ENCODE measurements around the gene ZNF318. TPM values are rescaled to one million over a fixed set of nuclear protein-coding genes. Genes with fewer than 3 reads are reported as not detected.

ZNF318 gene
- polyA plus RNA-seq, 1 donor from 2014 or later = 11.7 TPM

DNA sequence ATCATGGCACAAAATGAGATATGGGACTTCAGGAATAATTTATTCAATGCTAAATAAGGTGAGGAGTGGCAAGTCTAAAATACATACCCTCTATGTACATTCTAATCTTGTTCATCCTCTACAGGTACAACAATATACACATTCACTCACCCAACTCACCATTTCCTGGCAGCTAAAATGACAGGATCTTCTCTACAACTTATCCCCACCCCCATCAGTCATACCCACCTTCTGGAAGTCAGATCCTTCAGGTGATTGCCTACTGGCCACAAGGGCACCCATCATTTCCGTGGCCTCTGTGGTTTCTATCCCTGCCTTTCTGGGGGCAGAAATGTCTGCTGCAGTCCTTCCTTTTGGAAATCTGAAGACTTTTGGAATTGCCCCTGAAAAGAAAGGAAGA is 38.0 kb downstream of the ZNF318 start:
- TF ChIP-seq RAD21 (conservative IDR thresholded peaks at IDR 0.05) = no peak
- TF ChIP-seq SMC3 (conservative IDR thresholded peaks at IDR 0.05; ENCODE audit: poor library complexity) = no peak
- no peak for TF ChIP-seq EP300 (conservative IDR thresholded peaks at IDR 0.05; ENCODE audit: poor library complexity, severe bottlenecking)
- no peak for TF ChIP-seq MXI1 (conservative IDR thresholded peaks at IDR 0.05; ENCODE audit: poor library complexity, severe bottlenecking)
- TF ChIP-seq, protein P1, sequence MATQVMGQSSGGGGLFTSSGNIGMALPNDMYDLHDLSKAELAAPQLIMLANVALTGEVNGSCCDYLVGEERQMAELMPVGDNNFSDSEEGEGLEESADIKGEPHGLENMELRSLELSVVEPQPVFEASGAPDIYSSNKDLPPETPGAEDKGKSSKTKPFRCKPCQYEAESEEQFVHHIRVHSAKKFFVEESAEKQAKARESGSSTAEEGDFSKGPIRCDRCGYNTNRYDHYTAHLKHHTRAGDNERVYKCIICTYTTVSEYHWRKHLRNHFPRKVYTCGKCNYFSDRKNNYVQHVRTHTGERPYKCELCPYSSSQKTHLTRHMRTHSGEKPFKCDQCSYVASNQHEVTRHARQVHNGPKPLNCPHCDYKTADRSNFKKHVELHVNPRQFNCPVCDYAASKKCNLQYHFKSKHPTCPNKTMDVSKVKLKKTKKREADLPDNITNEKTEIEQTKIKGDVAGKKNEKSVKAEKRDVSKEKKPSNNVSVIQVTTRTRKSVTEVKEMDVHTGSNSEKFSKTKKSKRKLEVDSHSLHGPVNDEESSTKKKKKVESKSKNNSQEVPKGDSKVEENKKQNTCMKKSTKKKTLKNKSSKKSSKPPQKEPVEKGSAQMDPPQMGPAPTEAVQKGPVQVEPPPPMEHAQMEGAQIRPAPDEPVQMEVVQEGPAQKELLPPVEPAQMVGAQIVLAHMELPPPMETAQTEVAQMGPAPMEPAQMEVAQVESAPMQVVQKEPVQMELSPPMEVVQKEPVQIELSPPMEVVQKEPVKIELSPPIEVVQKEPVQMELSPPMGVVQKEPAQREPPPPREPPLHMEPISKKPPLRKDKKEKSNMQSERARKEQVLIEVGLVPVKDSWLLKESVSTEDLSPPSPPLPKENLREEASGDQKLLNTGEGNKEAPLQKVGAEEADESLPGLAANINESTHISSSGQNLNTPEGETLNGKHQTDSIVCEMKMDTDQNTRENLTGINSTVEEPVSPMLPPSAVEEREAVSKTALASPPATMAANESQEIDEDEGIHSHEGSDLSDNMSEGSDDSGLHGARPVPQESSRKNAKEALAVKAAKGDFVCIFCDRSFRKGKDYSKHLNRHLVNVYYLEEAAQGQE (IDR thresholded peaks at IDR 0.05; ENCODE audit: borderline replicate concordance) = no peak
- TF ChIP-seq EZH2 (IDR thresholded peaks at IDR 0.05; ENCODE audit: borderline replicate concordance, insufficient read depth, low read length, poor library complexity, severe bottlenecking) = no peak
- no peak for TF ChIP-seq TAF1 (IDR thresholded peaks at IDR 0.05; ENCODE audit: low read depth)
- no peak for TF ChIP-seq POLR2AphosphoS5 (IDR thresholded peaks at IDR 0.05)
- TF ChIP-seq, protein P2, sequence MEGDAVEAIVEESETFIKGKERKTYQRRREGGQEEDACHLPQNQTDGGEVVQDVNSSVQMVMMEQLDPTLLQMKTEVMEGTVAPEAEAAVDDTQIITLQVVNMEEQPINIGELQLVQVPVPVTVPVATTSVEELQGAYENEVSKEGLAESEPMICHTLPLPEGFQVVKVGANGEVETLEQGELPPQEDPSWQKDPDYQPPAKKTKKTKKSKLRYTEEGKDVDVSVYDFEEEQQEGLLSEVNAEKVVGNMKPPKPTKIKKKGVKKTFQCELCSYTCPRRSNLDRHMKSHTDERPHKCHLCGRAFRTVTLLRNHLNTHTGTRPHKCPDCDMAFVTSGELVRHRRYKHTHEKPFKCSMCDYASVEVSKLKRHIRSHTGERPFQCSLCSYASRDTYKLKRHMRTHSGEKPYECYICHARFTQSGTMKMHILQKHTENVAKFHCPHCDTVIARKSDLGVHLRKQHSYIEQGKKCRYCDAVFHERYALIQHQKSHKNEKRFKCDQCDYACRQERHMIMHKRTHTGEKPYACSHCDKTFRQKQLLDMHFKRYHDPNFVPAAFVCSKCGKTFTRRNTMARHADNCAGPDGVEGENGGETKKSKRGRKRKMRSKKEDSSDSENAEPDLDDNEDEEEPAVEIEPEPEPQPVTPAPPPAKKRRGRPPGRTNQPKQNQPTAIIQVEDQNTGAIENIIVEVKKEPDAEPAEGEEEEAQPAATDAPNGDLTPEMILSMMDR (IDR thresholded peaks at IDR 0.05; ENCODE audit: poor library complexity, severe bottlenecking) = no peak
- Histone ChIP-seq H3F3A (ENCODE audit: insufficient read depth, low read length, poor library complexity, severe bottlenecking) (no peaks in the 10 kb centered on the region), H3K9me3 (ENCODE audit: low read length) (no peaks in the 10 kb centered on the region), H3K36me3 (ENCODE audit: insufficient read depth, low read length) (peaks cover 6% of the 10 kb centered on the region), H3K9ac (ENCODE audit: low read length) (no peak overlapping the region), H3K9me2 (ENCODE audit: insufficient read depth, low read length) (no peaks in the 10 kb centered on the region), H3K27me3 (ENCODE audit: insufficient read depth, low read depth, low read length) (no peaks in the 10 kb centered on the region), H2AFZ (ENCODE audit: low read depth, low read length) (no peak overlapping the region), H3K4me2 (ENCODE audit: low read length) (no peak overlapping the region), H3K79me2 (replicated peaks; ENCODE audit: insufficient read depth, low read length) (no peaks in the 10 kb centered on the region), H4K20me1 (ENCODE audit: insufficient read depth) (no peaks in the 10 kb centered on the region), H3K4me3 (ENCODE audit: low read length) (no peak overlapping the region), H3K27ac (ENCODE audit: low read length) (no peak overlapping the region)

GRCh38 chr6:43328528-43328927 is 40.9 kb downstream of the ZNF318 start:
- no peaks in the 10 kb centered on the region for H3K9me3 ChIP-seq (ENCODE audit: low read length)
- H4K20me1 ChIP-seq (ENCODE audit: insufficient read depth) = no peaks in the 10 kb centered on the region
- TF ChIP-seq RAD21 (conservative IDR thresholded peaks at IDR 0.05) = no peak
- TF ChIP-seq EZH2 (IDR thresholded peaks at IDR 0.05; ENCODE audit: borderline replicate concordance, insufficient read depth, low read length, poor library complexity, severe bottlenecking) = no peak
- TF ChIP-seq, protein P2 (IDR thresholded peaks at IDR 0.05; ENCODE audit: poor library complexity, severe bottlenecking) = no peak
- no peak for TF ChIP-seq MXI1 (conservative IDR thresholded peaks at IDR 0.05; ENCODE audit: poor library complexity, severe bottlenecking)
- no peak for TF ChIP-seq POLR2AphosphoS5 (IDR thresholded peaks at IDR 0.05)
- no peak for TF ChIP-seq TAF1 (IDR thresholded peaks at IDR 0.05; ENCODE audit: low read depth)
- TF ChIP-seq EP300 (conservative IDR thresholded peaks at IDR 0.05; ENCODE audit: poor library complexity, severe bottlenecking) = no peak
- TF ChIP-seq SMC3 (conservative IDR thresholded peaks at IDR 0.05; ENCODE audit: poor library complexity) = no peak
- TF ChIP-seq, protein P1 (IDR thresholded peaks at IDR 0.05; ENCODE audit: borderline replicate concordance) = no peak
- no peak overlapping the region for H3K4me2 ChIP-seq (ENCODE audit: low read length)
- no peaks in the 10 kb centered on the region for H3K79me2 ChIP-seq (replicated peaks; ENCODE audit: insufficient read depth, low read length)
- H2AFZ ChIP-seq (ENCODE audit: low read depth, low read length) = no peak overlapping the region
- peaks cover 6% of the 10 kb centered on the region for H3K36me3 ChIP-seq (ENCODE audit: insufficient read depth, low read length)
- no peaks in the 10 kb centered on the region for H3F3A ChIP-seq (ENCODE audit: insufficient read depth, low read length, poor library complexity, severe bottlenecking)
- H3K9me2 ChIP-seq (ENCODE audit: insufficient read depth, low read length) = no peaks in the 10 kb centered on the region
- no peaks in the 10 kb centered on the region for H3K27me3 ChIP-seq (ENCODE audit: insufficient read depth, low read depth, low read length)
- H3K9ac ChIP-seq (ENCODE audit: low read length) = no peak overlapping the region
- H3K27ac ChIP-seq (ENCODE audit: low read length) = no peak overlapping the region
- H3K4me3 ChIP-seq (ENCODE audit: low read length) = no peak overlapping the region

Data from neural cell (in vitro differentiated cells).